K562 (cell line): ENCODE data around the gene PGAP2. TPM values are rescaled to one million over a fixed set of nuclear protein-coding genes. Genes with fewer than 3 reads are reported as not detected.
A peak's percentile ranks its signal among the peaks of the same experiment; 100 is the strongest.

ENCODE experiments used
- HOXB6 ChIP-seq: fragments of 250-450 bp; sonication (Bioruptor Pico); IDR thresholded peaks from 2 replicates; pipeline ENCODE4 v1.5.1; 2022; ENCODE audit warnings: mild to moderate bottlenecking, borderline replicate concordance
- JUN ChIP-seq, 2 experiments: sonication (generic) in 1 of 2; formaldehyde crosslinking in 1 of 2; IDR thresholded peaks; 2 replicates each; pipeline versions ENCODE4 v1.6.1 to v1.8.0; 2012 to 2022; ENCODE audit warnings: borderline replicate concordance in 2 of 2, mild to moderate bottlenecking in 2 of 2, improper control_type of control experiment in 1 of 2, low read depth in 1 of 2, low read length in 1 of 2, missing genetic modification reagents in 1 of 2
- SMARCA4 ChIP-seq: fragments of 450-650 bp; IDR thresholded peaks from 2 replicates; pipeline ENCODE4 v1.6.1; 2016
- SRF ChIP-seq, 2 experiments: fragments of 250-450, 450-650 bp in 1 of 2; sonication (Bioruptor Pico) in 1 of 2; sonication (generic) in 1 of 2; formaldehyde crosslinking; IDR thresholded peaks; 2 replicates each; pipeline versions ENCODE4 v1.5.0 to v1.5.1; 2020 to 2022; ENCODE audit warnings: mild to moderate bottlenecking in 1 of 2, missing genetic modification reagents in 1 of 2
- ZBTB11 ChIP-seq, 3 experiments: fragments of 200-800 bp in 1 of 3; fragments of 250-450 bp in 1 of 3; fragments of 450-650 bp in 1 of 3; sonication (Bioruptor Pico) in 1 of 3; sonication (Bioruptor generic) in 1 of 3; formaldehyde crosslinking in 1 of 3; IDR thresholded peaks; 2 replicates each; pipeline versions ENCODE4 v1.6.1 to v1.8.0; 2016 to 2022; ENCODE audit warnings: mild to moderate bottlenecking in 2 of 3, missing genetic modification characterization in 2 of 3, missing compliant biosample characterization in 1 of 3, moderate library complexity in 1 of 3
- ZNF644 ChIP-seq: fragments of 200-800 bp; sonication (Bioruptor generic); IDR thresholded peaks from 2 replicates; pipeline ENCODE4 v1.6.1; 2016; ENCODE audit warnings: low read depth, missing genetic modification characterization, missing compliant biosample characterization
- polyA plus RNA-seq, 8 experiments: library from polyadenylated mRNA; depleted of rRNA in 4 of 8; stranded (reverse) in 5 of 8; unstranded in 3 of 8; fragments of >200 nt; fragmentation: Nextera tagmentation in 2 of 8; fragmentation: Illumina TruSeq in 1 of 8; extraction: Ambion mirVana in 2 of 8; extraction: Trizol in 1 of 8; gene quantifications; 2 replicates each; pipeline versions ENCODE4 v1.2.1 to v1.2.3, GENCODE V29; 2011 to 2014; ENCODE audit warnings: inconsistent platforms in 1 of 8, missing spikeins in 1 of 8
- total RNA-seq, 7 experiments: library from RNA; depleted of rRNA in 6 of 7; stranded (reverse); fragments of >200 nt in 6 of 7; fragmentation: Illumina TruSeq in 2 of 7; extraction: Trizol in 2 of 7; gene quantifications; 2 replicates each; pipeline versions ENCODE4 v1.2.1 to v1.2.3, GENCODE V29; 2011 to 2021; ENCODE audit warnings: low replicate concordance in 1 of 7
- TF ChIP-seq, protein P1 (sequence below), 2 experiments: fragments of 450-650 bp; formaldehyde crosslinking in 1 of 2; IDR thresholded peaks; 2 replicates each; pipeline versions ENCODE4 v1.4.0 to v1.6.1; 2014 to 2020; ENCODE audit warnings: mild to moderate bottlenecking in 2 of 2, borderline replicate concordance in 1 of 2, low read depth in 1 of 2
- TF ChIP-seq, protein P2 (sequence below): fragments of 250-450 bp; sonication (Bioruptor Pico); IDR thresholded peaks from 2 replicates; pipeline ENCODE4 v1.5.0; 2021; ENCODE audit warnings: mild to moderate bottlenecking, borderline replicate concordance

The PGAP2 gene
- total and polyA plus RNA-seq, 9 of the 15 experiments (the other 6 are each of a cell fraction or from before 2014, with no cell fraction given): 17.9 to 47.2 (median 33.7) TPM

DNA sequence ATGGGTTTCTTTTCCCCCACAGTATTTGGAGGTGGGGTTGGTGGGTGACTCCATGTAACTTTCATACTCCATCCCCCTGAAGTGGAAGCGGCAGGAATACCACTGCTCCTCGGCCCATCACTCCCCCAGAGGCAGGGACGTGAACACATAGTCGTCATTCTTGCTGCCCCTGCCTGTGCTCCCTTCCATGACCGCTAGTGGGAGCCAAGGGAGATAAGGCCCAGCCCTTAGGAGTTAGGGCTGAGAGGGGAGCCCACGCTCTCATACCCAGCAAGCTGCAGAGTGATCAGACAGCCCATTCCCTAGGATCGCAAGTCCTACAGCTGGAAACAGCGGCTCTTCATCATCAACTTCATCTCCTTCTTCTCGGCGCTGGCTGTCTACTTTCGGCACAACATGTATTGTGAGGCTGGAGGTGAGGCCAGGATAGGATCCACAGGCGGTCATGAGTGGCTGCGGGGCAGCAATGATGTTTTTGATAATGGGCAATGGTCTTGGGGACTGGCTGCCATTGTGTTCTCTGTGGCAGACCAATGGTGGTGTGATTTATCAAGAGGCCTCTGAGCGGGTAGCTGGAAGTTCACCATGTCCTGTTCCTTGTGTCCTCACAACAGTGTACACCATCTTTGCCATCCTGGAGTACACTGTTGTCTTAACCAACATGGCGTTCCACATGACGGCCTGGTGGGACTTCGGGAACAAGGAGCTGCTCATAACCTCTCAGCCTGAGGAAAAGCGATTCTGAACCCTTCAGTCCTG lies 16.5 kb downstream of the PGAP2 start (continued):
- TF ChIP-seq, protein P1, sequence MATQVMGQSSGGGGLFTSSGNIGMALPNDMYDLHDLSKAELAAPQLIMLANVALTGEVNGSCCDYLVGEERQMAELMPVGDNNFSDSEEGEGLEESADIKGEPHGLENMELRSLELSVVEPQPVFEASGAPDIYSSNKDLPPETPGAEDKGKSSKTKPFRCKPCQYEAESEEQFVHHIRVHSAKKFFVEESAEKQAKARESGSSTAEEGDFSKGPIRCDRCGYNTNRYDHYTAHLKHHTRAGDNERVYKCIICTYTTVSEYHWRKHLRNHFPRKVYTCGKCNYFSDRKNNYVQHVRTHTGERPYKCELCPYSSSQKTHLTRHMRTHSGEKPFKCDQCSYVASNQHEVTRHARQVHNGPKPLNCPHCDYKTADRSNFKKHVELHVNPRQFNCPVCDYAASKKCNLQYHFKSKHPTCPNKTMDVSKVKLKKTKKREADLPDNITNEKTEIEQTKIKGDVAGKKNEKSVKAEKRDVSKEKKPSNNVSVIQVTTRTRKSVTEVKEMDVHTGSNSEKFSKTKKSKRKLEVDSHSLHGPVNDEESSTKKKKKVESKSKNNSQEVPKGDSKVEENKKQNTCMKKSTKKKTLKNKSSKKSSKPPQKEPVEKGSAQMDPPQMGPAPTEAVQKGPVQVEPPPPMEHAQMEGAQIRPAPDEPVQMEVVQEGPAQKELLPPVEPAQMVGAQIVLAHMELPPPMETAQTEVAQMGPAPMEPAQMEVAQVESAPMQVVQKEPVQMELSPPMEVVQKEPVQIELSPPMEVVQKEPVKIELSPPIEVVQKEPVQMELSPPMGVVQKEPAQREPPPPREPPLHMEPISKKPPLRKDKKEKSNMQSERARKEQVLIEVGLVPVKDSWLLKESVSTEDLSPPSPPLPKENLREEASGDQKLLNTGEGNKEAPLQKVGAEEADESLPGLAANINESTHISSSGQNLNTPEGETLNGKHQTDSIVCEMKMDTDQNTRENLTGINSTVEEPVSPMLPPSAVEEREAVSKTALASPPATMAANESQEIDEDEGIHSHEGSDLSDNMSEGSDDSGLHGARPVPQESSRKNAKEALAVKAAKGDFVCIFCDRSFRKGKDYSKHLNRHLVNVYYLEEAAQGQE (IDR thresholded peaks at IDR 0.05; ENCODE audit: borderline replicate concordance): peak; percentile 87
- TF ChIP-seq, protein P1 (CRISPR knock-in tag; IDR thresholded peaks at IDR 0.05; ENCODE audit: low read depth): no peak; the same call in 1 of the 2 replicates
- TF ChIP-seq ZNF644 (tag): no peak
- peak; percentile 27 for TF ChIP-seq JUN (IDR thresholded peaks at IDR 0.05; ENCODE audit: borderline replicate concordance, low read depth, low read length)
- TF ChIP-seq JUN (CRISPR knock-in tag; IDR thresholded peaks at IDR 0.05; ENCODE audit: borderline replicate concordance): no peak
- TF ChIP-seq SMARCA4: 0 out of 2 replicates have a peak, but pooled peaks have one; percentile 28
- TF ChIP-seq SRF (CRISPR knock-in tag; IDR thresholded peaks at IDR 0.05): 0 out of 4 replicates have a peak, but pooled peaks of 1 of the 2 experiments have one; percentile 31
- TF ChIP-seq HOXB6 (CRISPR knock-in tag): no peak
- TF ChIP-seq, protein P2, sequence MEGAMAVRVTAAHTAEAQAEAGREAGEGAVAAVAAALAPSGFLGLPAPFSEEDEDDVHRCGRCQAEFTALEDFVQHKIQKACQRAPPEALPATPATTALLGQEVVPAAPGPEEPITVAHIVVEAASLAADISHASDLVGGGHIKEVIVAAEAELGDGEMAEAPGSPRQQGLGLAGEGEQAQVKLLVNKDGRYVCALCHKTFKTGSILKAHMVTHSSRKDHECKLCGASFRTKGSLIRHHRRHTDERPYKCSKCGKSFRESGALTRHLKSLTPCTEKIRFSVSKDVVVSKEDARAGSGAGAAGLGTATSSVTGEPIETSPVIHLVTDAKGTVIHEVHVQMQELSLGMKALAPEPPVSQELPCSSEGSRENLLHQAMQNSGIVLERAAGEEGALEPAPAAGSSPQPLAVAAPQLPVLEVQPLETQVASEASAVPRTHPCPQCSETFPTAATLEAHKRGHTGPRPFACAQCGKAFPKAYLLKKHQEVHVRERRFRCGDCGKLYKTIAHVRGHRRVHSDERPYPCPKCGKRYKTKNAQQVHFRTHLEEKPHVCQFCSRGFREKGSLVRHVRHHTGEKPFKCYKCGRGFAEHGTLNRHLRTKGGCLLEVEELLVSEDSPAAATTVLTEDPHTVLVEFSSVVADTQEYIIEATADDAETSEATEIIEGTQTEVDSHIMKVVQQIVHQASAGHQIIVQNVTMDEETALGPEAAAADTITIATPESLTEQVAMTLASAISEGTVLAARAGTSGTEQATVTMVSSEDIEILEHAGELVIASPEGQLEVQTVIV (CRISPR knock-in tag): no peak
- TF ChIP-seq ZBTB11 (CRISPR knock-in tag; IDR thresholded peaks at IDR 0.05): 0 out of 6 replicates have a peak, but pooled peaks of 1 of the 3 experiments have one; percentile 41
